Measurements from ENCODE around the gene MAGEF1. TPM values are rescaled to one million over a fixed set of nuclear protein-coding genes. Genes with fewer than 3 reads are reported as not detected.

Gene MAGEF1
- polyA plus RNA-seq, 3 donors = 87.1 to 95.8 (median 92.4) TPM

GRCh38 chr3:184674626-184675025 lies 37.2 kb downstream of the MAGEF1 start:
- no peak for DNase-seq (ENCODE audit: low read depth in 3 of 3, low spot score in 2 of 3)

DNA sequence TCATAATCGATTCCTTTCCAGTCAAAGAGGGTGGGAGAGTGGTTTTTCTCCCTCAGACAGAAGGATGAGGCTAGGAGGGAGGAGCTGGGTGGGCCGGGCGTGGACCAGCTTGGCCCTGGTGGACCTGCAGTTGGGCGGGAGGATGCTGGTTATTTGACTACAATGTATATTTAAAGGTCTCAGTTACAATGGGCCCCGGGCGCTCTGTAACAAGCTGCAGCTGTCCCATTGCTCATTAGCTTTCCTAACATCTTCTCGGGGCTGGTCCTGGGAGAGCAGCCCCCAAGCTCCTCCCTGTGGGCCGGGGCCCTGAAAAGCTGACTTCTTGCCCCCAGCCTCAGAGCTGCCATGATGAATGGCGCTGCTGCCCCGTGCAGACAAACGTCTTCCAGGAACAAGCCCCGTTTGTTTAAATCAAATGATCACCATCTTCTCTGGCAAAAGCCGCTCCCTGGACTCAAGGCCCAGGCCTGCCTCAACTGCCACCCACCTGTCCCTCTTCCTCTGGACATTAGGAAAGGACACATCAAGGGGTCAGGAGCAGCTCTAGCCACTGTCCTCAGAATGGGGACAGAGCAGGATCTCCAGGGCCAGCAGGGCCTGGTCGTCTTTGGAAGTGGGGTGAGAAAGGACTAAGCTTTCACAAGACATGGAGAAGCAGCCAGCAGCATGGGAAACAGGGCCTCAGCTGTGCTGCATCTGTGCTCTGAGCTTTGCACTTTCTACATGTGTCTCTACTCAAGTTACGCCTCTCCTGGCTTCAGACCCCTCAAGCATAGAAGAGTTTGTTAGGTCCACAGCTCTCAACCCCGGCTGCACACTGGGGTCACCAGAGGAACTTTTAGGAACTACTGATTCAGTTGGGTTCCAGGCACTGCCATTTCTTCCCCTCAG lies 38.6 kb downstream of the MAGEF1 start:
- no peak for DNase-seq (ENCODE audit: low read depth in 3 of 3, low spot score in 2 of 3)

DNA sequence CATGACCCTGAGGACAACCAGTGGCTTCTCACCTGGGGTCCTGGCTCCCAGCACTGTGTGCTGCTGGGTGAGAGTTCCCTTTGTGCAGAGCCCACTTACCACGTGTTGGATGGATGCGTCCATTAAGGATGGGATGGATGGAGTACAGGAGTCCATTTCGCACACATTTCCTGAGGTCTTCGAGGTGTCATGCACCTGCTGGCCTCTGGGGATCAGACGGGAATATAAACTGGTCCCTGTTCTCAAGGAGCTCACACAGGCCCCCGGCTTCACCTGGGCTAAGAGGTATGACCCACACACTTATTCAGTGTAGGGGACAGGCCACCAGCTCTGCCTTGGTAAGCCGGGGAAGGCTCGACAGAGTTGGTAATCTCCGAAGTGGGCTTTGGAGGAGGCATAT lies 39.5 kb downstream of the MAGEF1 start:
- no peak for DNase-seq (ENCODE audit: low read depth in 3 of 3, low spot score in 2 of 3)

- DNase-seq (ENCODE audit: low read depth in 3 of 3, low spot score in 2 of 3) = no peak
Measured at GRCh38 chr3:184670091-184670602, 41.7 kb downstream of the MAGEF1 start.

DNA sequence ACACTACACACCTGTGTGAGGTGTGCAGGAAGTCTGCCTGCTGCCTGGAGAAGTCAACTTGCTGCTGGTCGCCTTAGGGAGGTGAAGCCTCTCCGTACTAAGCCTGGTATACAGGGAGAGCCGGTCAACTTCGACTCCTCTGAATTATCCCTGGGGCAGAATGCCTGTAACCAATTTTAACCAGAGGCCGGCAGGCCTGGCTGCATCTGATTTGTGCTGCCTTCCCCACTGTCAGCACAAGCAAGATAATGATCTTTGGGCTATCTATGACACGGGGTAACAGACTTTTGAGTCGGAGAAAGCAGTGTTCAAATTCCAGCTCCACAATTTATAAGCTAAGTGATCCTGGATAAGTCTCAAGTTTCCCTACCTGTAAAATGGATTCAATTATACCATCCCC lies 42.3 kb downstream of the MAGEF1 start:
- no peak for DNase-seq (ENCODE audit: low read depth in 3 of 3, low spot score in 2 of 3)

DNA sequence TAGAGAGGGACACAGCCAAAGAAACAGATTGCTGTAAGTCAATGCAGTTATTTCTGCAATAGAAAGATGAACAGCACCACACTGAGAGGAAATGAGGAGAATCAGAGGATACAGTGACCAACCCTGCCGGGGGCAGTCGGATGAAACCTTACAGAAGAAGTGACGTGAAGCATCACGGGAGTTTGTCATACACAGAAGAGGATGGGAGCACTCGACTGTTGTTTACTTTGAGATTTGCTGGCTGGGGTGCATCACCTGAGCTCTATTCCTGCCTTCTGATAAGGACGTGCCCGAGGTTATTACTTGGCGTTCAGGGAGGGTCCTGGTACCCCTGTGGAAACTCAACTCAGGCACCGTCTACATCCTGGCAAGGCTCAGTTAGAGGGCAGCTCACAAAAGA lies 45.4 kb downstream of the MAGEF1 start:
- DNase-seq (ENCODE audit: low read depth in 3 of 3, low spot score in 2 of 3) = no peak

DNA sequence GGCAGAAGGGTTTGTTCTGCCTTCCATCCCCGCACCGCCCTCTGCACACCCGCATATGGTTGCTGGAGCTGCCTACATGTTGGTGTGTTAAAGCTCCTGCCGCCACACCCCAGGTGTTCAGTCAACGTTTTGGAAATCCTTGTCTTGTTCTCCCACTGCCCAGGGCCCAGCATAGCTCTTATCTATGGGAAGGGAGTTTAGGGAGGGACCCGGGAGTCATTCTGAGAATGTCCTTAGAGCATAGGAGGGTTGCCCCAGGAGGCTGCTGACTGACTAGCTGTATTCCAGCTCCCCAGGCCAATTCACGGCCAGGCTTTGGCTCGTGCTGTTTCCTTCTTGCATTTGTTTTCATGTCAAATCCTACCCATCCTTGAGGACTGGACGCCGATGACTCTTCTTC lies 46.8 kb downstream of the MAGEF1 start:
- DNase-seq (ENCODE audit: low read depth in 3 of 3, low spot score in 2 of 3) = no peak

DNA sequence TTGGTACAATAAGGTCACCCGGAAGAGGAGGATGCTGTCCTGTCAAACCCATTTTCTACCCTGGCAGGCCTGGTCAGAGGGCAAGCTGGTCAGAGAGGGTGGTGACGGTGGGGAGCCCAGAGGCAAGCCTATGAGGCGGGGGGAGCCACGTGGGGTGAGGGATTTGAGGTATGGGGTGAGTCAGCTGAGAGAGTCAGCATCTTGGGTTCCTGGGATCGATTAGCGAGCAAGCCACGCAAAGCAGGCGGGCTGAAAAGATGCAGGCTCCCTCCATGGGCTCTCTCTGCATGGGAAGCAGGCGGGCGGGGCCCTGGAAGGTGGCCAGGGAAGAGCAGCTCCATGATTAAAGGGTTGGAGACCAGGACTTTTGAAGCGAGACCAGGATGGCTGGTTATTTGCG lies 48.1 kb downstream of the MAGEF1 start:
- DNase-seq (ENCODE audit: low read depth in 3 of 3, low spot score in 2 of 3) = no peak

DNA sequence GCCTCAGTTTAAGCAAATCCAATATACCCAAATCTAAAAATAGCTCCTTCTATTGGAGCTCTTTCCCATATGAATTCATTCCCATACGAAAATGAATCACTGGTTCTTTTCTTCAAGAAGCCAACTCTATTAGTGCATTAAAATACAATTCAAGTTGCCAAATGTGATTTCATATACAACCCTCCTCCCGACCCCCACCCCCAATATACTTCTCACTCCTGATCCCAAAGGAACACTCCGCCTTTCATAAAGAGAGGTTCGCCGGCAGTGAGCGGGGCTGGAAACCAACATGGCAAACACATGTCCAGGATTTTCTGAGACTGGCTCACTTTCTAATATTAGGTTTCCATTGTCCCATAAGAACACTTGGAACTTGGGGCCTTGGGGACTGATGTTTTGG lies 48.5 kb downstream of the MAGEF1 start:
- DNase-seq (ENCODE audit: low read depth in 3 of 3, low spot score in 2 of 3) = no peak

GRCh38 chr3:184662187-184662586 lies 49.7 kb downstream of the MAGEF1 start:
- no peak for DNase-seq (ENCODE audit: low read depth in 3 of 3, low spot score in 2 of 3)

DNA sequence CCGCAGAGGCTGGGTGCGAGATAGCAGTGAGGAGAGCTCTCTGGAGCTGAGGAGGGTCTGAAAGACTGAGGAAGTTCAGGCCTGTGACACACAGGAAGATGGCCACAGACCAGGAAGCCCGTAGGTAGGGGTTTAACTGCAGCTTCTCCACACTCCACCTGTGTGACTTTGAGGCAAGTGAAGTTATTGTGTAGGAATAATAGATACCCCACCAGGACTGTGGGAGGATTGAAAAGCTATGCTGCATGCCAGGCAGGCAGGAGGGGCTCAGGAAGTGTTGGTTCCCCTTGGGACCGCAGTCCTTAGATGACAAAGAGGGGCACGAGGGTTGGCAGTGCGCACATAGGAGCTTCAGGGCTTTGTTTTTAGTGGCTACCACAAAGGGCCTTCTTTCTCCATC lies 50.9 kb downstream of the MAGEF1 start:
- DNase-seq (ENCODE audit: low read depth in 3 of 3, low spot score in 2 of 3) = no peak

Other genes with a start within 250 kb of the MAGEF1 start
- gene EPHB3, start 150.3 kb downstream of the MAGEF1 start, polyA plus RNA-seq (ENCODE audit: insufficient read length in 3 of 3) = 10 to 100 TPM; 25.8 to 29.2 (median 26.2) TPM
- 10 to 100 TPM; 38.2 to 45.0 (median 38.5) TPM for gene VPS8, start 100.1 kb upstream of the MAGEF1 start, polyA plus RNA-seq (ENCODE audit: insufficient read length in 3 of 3)